H7 (cell line): ENCODE results near the gene VTI1A. TPM values are rescaled to one million over a fixed set of nuclear protein-coding genes. Genes with fewer than 3 reads are reported as not detected.

Experiments used
- DNase-seq: peaks from one replicate; pipeline ENCODE4 v3.0.0; 2012
- H3K27me3 ChIP-seq: 2 replicates; pipeline ENCODE4 v1.6.0; 2011; ENCODE audit warnings: mild to moderate bottlenecking, low read length; ENCODE audit not compliant: control insufficient read depth, insufficient read depth
- H3K36me3 ChIP-seq: replicated peaks from 2 replicates; pipeline ENCODE4 v1.5.1; 2011; ENCODE audit warnings: low read length; ENCODE audit not compliant: control insufficient read depth, insufficient read depth
- H3K4me3 ChIP-seq: 2 replicates; pipeline ENCODE4 v1.5.1; 2011; ENCODE audit warnings: low read depth, mild to moderate bottlenecking, control low read depth, low read length, moderate library complexity; ENCODE audit not compliant: insufficient read depth
- total RNA-seq: library from RNA; depleted of rRNA; stranded (reverse); fragments of >200 nt; shearing (Covaris generic); gene quantifications from 2 replicates; pipeline ENCODE4 v1.2.3, GENCODE V29; 2014

VTI1A gene
- total RNA-seq, 1 experiment from 2014 or later, result 13.9 TPM

DNA sequence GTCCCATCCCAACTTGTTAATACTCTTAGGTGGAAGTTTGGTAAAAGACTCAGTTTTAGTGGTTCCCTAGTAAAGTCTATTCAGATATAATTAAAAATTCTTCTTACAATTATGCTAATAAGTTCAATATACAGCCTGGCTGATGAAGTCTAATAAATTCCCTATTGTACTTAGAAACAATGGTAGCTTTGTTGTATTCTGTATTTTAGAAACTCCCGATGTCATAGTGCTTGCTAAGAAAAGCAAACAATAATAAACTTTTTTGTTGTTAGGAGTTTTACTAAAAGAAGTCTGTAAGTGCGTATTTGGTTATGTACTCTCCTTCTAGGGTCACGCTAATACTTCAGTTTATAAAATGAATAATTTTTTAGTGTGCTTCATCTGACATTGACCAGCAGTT lies 206.8 kb downstream of the VTI1A start:
- no peaks in the 10 kb centered on the region for H3K27me3 ChIP-seq
- no peak overlapping the region for H3K4me3 ChIP-seq
- H3K36me3 ChIP-seq, result no peaks in the 10 kb centered on the region
- DNase-seq, result no peak

DNA sequence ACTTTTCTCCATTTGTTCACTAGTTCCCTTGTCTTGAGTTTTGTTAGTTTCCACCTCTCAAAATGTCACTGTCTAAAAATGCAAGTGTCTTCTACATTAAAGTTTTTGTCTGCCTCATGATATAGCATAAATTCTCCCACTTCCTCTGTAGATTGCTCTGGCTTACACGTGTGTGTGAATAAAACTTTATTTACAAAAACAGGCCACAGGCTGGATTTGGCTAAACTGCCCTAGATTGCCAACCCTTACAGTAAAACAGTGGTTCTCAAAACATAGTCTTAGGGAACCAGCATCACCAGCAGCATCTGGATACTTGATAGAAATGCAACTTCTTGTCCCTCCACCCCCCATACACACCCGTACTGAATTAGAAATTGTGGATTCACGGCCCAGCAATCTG lies 207.8 kb downstream of the VTI1A start:
- DNase-seq, result no peak
- Histone ChIP-seq H3K27me3 (no peaks in the 10 kb centered on the region), H3K36me3 (no peaks in the 10 kb centered on the region), H3K4me3 (no peak overlapping the region)

- no peaks in the 10 kb centered on the region for H3K36me3 ChIP-seq
- DNase-seq, result no peak
Observed at GRCh38 chr10:112655722-112656121, 208.7 kb downstream of the VTI1A start.

DNA sequence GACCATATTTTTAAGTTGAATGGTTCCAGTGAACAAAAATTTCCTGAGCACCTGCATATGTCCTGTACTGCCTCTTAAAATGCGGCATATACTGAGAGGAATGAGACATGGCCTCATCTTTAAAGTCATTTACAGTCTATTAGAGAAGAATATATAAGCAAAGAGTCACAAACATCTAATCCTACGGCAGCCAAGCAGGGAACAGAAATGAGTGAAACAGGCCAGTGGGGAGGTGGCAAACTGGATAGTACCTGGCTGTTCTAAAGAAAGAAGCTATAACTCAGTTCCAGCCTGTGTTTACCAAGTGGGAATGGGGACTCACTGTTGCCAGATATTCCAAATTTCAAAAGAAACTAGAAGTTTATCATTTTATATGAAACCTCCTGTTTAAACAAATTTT lies 211.4 kb downstream of the VTI1A start:
- Histone ChIP-seq H3K4me3 (no peak overlapping the region), H3K27me3 (no peaks in the 10 kb centered on the region), H3K36me3 (no peaks in the 10 kb centered on the region)
- DNase-seq, result no peak

More at GRCh38 chr10:112655722-112656121, 208.7 kb downstream of the VTI1A start:
- Histone ChIP-seq H3K27me3 (no peaks in the 10 kb centered on the region), H3K4me3 (no peak overlapping the region)

GRCh38 chr10:112658900-112659638 lies 212.1 kb downstream of the VTI1A start:
- no peak for DNase-seq
- H3K36me3 ChIP-seq, result no peaks in the 10 kb centered on the region
- no peaks in the 10 kb centered on the region for H3K27me3 ChIP-seq
- H3K4me3 ChIP-seq, result no peak overlapping the region

GRCh38 chr10:112663234-112664125 lies 216.5 kb downstream of the VTI1A start:
- no peaks in the 10 kb centered on the region for H3K36me3 ChIP-seq
- DNase-seq, result no peak
- H3K4me3 ChIP-seq, result no peak overlapping the region
- no peaks in the 10 kb centered on the region for H3K27me3 ChIP-seq

GRCh38 chr10:112666094-112666493 lies 219.1 kb downstream of the VTI1A start:
- Histone ChIP-seq H3K36me3 (no peaks in the 10 kb centered on the region), H3K4me3 (no peak overlapping the region), H3K27me3 (no peaks in the 10 kb centered on the region)
- no peak for DNase-seq

- H3K4me3 ChIP-seq, result no peak overlapping the region
- no peaks in the 10 kb centered on the region for H3K27me3 ChIP-seq
- no peak for DNase-seq
- H3K36me3 ChIP-seq, result no peaks in the 10 kb centered on the region
Observed at GRCh38 chr10:112669989-112670388, 223.0 kb downstream of the VTI1A start.

DNA sequence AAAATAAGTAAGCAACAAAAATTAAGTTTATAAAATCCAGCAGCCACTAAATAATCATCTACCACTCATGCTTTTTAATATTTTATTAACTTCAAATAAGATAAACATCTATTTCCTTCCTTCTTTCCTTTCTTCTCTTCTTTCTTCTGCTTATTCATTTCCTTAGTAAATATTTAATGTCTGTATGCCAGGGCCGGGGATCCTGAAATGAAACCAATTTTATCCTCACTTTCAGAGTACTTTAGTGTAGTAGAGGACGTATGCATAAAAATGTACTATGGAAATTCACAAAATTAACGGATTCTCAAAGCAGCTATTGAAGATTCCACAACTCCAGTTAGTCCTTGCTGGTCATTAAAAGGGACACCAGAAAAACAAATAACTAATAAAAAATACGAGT lies 224.7 kb downstream of the VTI1A start:
- H3K4me3 ChIP-seq, result no peak overlapping the region
- no peak for DNase-seq
- no peaks in the 10 kb centered on the region for H3K27me3 ChIP-seq
- no peaks in the 10 kb centered on the region for H3K36me3 ChIP-seq

- Histone ChIP-seq H3K4me3 (no peak overlapping the region), H3K36me3 (no peaks in the 10 kb centered on the region), H3K27me3 (no peaks in the 10 kb centered on the region)
- DNase-seq, result no peak
Observed at GRCh38 chr10:112672706-112673105, 225.7 kb downstream of the VTI1A start.

DNA sequence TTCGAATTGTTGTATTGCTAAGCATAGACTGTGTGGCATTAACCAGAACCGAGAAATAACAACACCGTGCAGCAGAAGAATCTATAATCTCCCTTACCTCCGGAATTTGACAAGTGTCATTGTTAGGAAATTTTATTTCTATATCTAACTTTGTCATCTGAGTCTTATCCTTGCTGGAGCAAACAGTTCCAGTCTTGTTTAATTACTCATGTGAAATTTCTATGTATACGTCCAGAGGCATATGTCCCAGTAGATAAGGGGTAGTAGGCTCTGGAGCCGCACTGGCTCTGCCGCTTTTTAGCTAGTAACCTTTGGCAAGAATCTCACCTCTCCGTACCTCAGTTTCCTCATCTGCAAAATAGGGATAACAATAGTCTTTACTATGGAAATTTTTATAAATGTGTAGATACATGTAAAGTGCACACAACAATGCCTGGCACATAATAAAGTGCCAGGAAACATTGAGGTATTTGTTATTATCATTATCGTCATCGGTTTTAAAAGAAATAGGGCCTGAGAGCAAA lies 228.6 kb downstream of the VTI1A start:
- no peaks in the 10 kb centered on the region for H3K27me3 ChIP-seq
- H3K36me3 ChIP-seq, result no peaks in the 10 kb centered on the region

GRCh38 chr10:112677689-112678088 lies 230.7 kb downstream of the VTI1A start:
- no peak for DNase-seq
- Histone ChIP-seq H3K27me3 (no peaks in the 10 kb centered on the region), H3K36me3 (no peaks in the 10 kb centered on the region), H3K4me3 (no peak overlapping the region)

More for the DNA sequence above, 228.6 kb downstream of the VTI1A start:
- DNase-seq, result no peak
- H3K4me3 ChIP-seq, result no peak overlapping the region

DNA sequence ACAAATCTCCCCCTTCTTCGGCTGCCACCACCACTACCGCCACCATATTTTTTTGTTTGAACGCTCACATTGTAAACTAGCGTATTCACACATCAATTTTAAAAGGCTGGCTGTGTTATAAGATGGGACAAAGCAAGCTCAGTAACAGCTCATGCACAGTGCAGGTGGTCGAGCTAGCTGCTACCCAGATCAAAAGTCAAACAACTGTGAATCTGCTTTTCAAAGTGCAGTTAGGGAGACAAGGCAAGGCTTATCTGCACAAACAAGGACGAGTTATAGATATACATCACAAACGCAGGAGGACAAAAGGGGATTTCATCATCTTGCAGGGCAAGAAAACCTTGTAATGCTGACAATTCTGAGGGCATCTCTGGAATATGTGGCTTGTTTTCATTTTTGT lies 231.6 kb downstream of the VTI1A start:
- Histone ChIP-seq H3K27me3 (no peaks in the 10 kb centered on the region), H3K36me3 (no peaks in the 10 kb centered on the region), H3K4me3 (no peak overlapping the region)
- DNase-seq, result no peak

DNA sequence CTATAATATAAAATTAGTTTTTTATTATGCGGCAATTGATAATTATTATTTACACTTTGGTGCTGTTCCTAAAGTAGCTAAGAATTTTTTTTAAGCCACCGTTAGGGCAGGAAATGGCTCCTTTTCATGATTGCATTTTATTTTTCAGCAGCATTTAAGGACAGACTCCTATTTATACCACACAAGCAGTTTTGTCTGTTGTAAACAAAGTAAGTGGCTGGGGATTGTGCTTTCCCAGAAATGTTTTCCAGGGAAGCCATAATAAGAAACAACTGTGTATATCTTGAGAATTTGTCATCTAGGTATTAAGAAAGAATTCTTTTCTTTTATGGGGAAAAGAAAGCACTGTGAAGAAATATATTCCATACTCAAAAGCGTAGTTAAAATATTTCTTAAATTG lies 232.0 kb downstream of the VTI1A start:
- no peaks in the 10 kb centered on the region for H3K36me3 ChIP-seq
- no peak overlapping the region for H3K4me3 ChIP-seq
- no peak for DNase-seq
- H3K27me3 ChIP-seq, result no peaks in the 10 kb centered on the region

- no peak for DNase-seq
- Histone ChIP-seq H3K27me3 (no peaks in the 10 kb centered on the region), H3K4me3 (no peak overlapping the region), H3K36me3 (no peaks in the 10 kb centered on the region)
Observed at GRCh38 chr10:112679392-112679791, 232.4 kb downstream of the VTI1A start.
